GM12892 (cell line): ENCODE results near the gene ARL4A.

ENCODE experiments used
- DNase-seq: peaks from one replicate; pipeline ENCODE4 v3.0.0; 2011; ENCODE audit not compliant: insufficient read length
- FAIRE-seq: peaks from 2 replicates; lab custom pipeline; 2011; peaks lifted over from hg19 to GRCh38; lab: Jason Lieb, UNC
- POLR2A ChIP-seq: IDR thresholded peaks from 2 replicates; pipeline ENCODE4 v1.6.1; 2011; ENCODE audit warnings: low read depth, low read length, control low read depth
- POLR2AphosphoS5 ChIP-seq: IDR thresholded peaks from 2 replicates; pipeline ENCODE4 v1.6.1; 2011; ENCODE audit warnings: low read depth, low read length, control low read depth
- TAF1 ChIP-seq: IDR thresholded peaks from 2 replicates; pipeline ENCODE4 v1.6.1; 2011; ENCODE audit warnings: low read depth, mild to moderate bottlenecking, control low read depth, low read length, borderline replicate concordance

ARL4A gene

DNA sequence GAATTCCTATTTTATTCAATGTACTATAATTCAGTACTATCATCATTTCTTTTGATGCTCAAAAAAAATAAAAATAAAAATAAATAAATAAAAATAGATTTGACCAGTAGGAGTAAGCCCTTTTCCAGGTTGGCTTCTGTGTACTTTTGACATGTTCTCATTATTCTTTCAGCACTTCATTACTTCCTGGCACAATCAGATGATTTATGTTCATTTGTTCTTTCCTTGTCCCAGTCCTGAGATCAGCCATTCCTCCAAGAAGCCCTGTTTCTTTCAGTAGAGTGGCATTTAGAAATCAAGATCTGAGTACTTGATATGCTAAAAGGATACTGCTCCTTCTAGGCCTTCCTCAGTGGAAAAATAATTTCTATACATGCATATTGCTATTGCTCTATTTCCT is 20.9 kb downstream of the ARL4A start:
- no peak for DNase-seq
- TF ChIP-seq TAF1 (no peak), POLR2A (no peak), POLR2AphosphoS5 (no peak)
- no peak for FAIRE-seq

GRCh38 chr7:12709726-12710502 is 22.5 kb downstream of the ARL4A start:
- TF ChIP-seq POLR2A (no peak), POLR2AphosphoS5 (no peak), TAF1 (no peak)
- no peak for DNase-seq
- FAIRE-seq = no peak

GRCh38 chr7:12711124-12711523 is 23.7 kb downstream of the ARL4A start:
- TF ChIP-seq POLR2AphosphoS5 (no peak), TAF1 (no peak), POLR2A (no peak)
- no peak for FAIRE-seq
- DNase-seq = no peak

GRCh38 chr7:12712236-12712635 is 24.8 kb downstream of the ARL4A start:
- no peak for TF ChIP-seq POLR2A
- TF ChIP-seq TAF1 = no peak
- no peak for TF ChIP-seq POLR2AphosphoS5
- no peak for DNase-seq
- FAIRE-seq = no peak

- no peak for DNase-seq
- FAIRE-seq = no peak
- no peak for TF ChIP-seq TAF1
- TF ChIP-seq POLR2AphosphoS5 = no peak
These were observed 26.4 kb downstream of the ARL4A start for GRCh38 chr7:12713625-12714378.

GRCh38 chr7:12714379-12714737 is 26.9 kb downstream of the ARL4A start:
- FAIRE-seq = no peak
- TF ChIP-seq POLR2AphosphoS5 = no peak
- TF ChIP-seq POLR2A = no peak
- TF ChIP-seq TAF1 = no peak
- no peak for DNase-seq

GRCh38 chr7:12715372-12716133 is 28.1 kb downstream of the ARL4A start:
- no peak for DNase-seq
- TF ChIP-seq POLR2AphosphoS5 = no peak
- no peak for TF ChIP-seq POLR2A
- TF ChIP-seq TAF1 = no peak
- no peak for FAIRE-seq

DNA sequence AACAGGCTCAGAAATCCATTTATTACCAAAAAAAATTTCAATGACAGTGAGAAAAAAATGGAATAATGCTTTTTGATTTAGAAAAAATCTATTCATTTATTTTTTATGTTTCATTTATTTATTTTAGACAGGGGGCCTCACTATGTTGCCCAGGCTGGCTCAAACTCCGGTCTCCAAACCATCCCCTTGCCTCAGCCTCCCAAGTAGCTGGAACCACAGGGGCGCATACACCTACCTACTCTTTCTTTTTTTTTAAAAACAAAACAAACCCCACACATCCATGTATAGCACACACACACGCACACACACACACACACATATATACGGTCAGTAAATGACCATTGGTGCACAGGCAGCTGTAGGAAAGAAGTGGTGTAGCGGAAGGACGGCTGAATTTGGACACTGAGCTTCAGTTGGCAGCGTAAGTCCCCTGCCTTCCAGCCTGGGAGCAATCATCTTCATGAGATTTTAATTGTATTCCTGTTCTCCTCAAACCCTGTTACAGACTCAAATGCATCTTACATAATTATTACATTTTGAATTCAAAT is 28.8 kb downstream of the ARL4A start:
- TF ChIP-seq POLR2A = no peak
- TF ChIP-seq TAF1 = no peak
- TF ChIP-seq POLR2AphosphoS5 = no peak
- FAIRE-seq = no peak
- DNase-seq = no peak

- FAIRE-seq (no peak), DNase-seq (no peak)
- TF ChIP-seq TAF1 (no peak), POLR2A (no peak), POLR2AphosphoS5 (no peak)
These were observed 29.3 kb downstream of the ARL4A start for GRCh38 chr7:12716722-12717121.

- FAIRE-seq = no peak
- no peak for TF ChIP-seq POLR2AphosphoS5
- TF ChIP-seq POLR2A = no peak
- no peak for TF ChIP-seq TAF1
- DNase-seq = no peak
These were observed 31.9 kb downstream of the ARL4A start for GRCh38 chr7:12719141-12719919.
